A549 (cell line): ENCODE measurements around the gene PEPD.

ENCODE experiments used
- CHD2 ChIP-seq: fragments of 150-350 bp; IDR thresholded peaks from 2 replicates; pipeline ENCODE4 v1.6.1; 2014; ENCODE audit warnings: low read length; ENCODE audit not compliant: partially characterized antibody
- CHD4 ChIP-seq: fragments of 200-600 bp; sonication (generic); IDR thresholded peaks from 2 replicates; pipeline ENCODE4 v1.6.1; 2016; ENCODE audit warnings: antibody characterized with exemption, mild to moderate bottlenecking, borderline replicate concordance
- HDAC2 ChIP-seq: fragments of 200-600 bp; sonication (generic); IDR thresholded peaks from 2 replicates; pipeline ENCODE4 v1.6.1; 2016
- KDM5A ChIP-seq: fragments of 200-600 bp; sonication (generic); IDR thresholded peaks from 2 replicates; pipeline ENCODE4 v1.6.1; 2016; ENCODE audit warnings: antibody characterized with exemption, mild to moderate bottlenecking
- POLR2A ChIP-seq: IDR thresholded peaks from 2 replicates; pipeline ENCODE4 v1.6.1; 2012; ENCODE audit warnings: mild to moderate bottlenecking, low read length
- RCOR1 ChIP-seq: fragments of 150-350 bp; IDR thresholded peaks from 2 replicates; pipeline ENCODE4 v1.6.1; 2014; ENCODE audit warnings: antibody characterized with exemption, low read length, low read depth
- RFX5 ChIP-seq: fragments of 450-650 bp; IDR thresholded peaks from 2 replicates; pipeline ENCODE4 v1.7.1; 2014; ENCODE audit warnings: antibody characterized with exemption, mild to moderate bottlenecking, moderate library complexity
- RNF2 ChIP-seq: fragments of 200-600 bp; sonication (generic); IDR thresholded peaks from 2 replicates; pipeline ENCODE4 v1.6.1; 2016; ENCODE audit warnings: low read depth, mild to moderate bottlenecking, antibody characterized with exemption, moderate library complexity, borderline replicate concordance
- SMC3 ChIP-seq: fragments of >200 bp; sonication (Bioruptor Twin); formaldehyde crosslinking; IDR thresholded peaks from 3 replicates; pipeline ENCODE4 v1.6.1; 2018; ENCODE audit warnings: inconsistent platforms
- SREBF2 ChIP-seq: fragments of 450-650 bp; IDR thresholded peaks from 2 replicates; pipeline ENCODE4 v1.6.1; 2014; ENCODE audit warnings: mild to moderate bottlenecking, moderate library complexity
- TP53 ChIP-seq: fragments of 250-450 bp; sonication (Bioruptor Pico); IDR thresholded peaks from 2 replicates; pipeline ENCODE4 v1.5.0; 2021; ENCODE audit warnings: mild to moderate bottlenecking, moderate library complexity
- TF ChIP-seq, protein P1 (sequence below): fragments of 450-650 bp; IDR thresholded peaks from 2 replicates; pipeline ENCODE4 v1.6.1; 2014; ENCODE audit warnings: antibody characterized with exemption
- TF ChIP-seq, protein P2 (sequence below): fragments of >200 bp; sonication (Bioruptor Twin); formaldehyde crosslinking; IDR thresholded peaks from 3 replicates; pipeline ENCODE4 v1.5.1; 2016
- TF ChIP-seq, protein P3 (sequence below): IDR thresholded peaks from 2 replicates; pipeline ENCODE4 v1.6.1; 2012

DNA sequence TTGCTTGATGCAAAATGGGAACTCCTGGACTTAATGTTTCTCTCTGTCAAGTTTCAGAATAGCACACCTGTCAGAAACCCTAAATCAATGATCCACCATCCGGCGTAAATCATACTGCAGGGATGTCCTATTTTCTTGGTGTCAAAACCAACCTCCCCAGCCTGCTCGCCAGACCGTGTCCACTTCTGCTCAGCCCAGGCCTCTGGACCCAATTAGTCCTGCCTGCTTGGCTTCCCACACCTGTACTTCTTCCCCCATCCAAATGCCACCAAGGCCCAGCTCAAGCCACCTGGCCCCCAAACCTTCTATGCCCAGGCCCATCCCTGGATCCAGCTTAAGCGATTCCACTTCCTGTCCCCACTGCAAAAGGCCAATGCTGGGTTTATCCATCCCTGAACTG lies 25.1 kb upstream of the PEPD start:
- TF ChIP-seq RFX5: no peak
- no peak for TF ChIP-seq RCOR1
- no peak for TF ChIP-seq POLR2A
- no peak for TF ChIP-seq CHD4
- TF ChIP-seq, protein P1, sequence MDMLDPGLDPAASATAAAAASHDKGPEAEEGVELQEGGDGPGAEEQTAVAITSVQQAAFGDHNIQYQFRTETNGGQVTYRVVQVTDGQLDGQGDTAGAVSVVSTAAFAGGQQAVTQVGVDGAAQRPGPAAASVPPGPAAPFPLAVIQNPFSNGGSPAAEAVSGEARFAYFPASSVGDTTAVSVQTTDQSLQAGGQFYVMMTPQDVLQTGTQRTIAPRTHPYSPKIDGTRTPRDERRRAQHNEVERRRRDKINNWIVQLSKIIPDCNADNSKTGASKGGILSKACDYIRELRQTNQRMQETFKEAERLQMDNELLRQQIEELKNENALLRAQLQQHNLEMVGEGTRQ: no peak
- no peak for TF ChIP-seq TP53 (CRISPR knock-in tag)
- TF ChIP-seq, protein P2, sequence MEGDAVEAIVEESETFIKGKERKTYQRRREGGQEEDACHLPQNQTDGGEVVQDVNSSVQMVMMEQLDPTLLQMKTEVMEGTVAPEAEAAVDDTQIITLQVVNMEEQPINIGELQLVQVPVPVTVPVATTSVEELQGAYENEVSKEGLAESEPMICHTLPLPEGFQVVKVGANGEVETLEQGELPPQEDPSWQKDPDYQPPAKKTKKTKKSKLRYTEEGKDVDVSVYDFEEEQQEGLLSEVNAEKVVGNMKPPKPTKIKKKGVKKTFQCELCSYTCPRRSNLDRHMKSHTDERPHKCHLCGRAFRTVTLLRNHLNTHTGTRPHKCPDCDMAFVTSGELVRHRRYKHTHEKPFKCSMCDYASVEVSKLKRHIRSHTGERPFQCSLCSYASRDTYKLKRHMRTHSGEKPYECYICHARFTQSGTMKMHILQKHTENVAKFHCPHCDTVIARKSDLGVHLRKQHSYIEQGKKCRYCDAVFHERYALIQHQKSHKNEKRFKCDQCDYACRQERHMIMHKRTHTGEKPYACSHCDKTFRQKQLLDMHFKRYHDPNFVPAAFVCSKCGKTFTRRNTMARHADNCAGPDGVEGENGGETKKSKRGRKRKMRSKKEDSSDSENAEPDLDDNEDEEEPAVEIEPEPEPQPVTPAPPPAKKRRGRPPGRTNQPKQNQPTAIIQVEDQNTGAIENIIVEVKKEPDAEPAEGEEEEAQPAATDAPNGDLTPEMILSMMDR: no peak
- TF ChIP-seq, protein P3, sequence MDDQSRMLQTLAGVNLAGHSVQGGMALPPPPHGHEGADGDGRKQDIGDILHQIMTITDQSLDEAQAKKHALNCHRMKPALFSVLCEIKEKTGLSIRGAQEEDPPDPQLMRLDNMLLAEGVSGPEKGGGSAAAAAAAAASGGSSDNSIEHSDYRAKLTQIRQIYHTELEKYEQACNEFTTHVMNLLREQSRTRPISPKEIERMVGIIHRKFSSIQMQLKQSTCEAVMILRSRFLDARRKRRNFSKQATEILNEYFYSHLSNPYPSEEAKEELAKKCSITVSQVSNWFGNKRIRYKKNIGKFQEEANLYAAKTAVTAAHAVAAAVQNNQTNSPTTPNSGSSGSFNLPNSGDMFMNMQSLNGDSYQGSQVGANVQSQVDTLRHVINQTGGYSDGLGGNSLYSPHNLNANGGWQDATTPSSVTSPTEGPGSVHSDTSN: no peak
- TF ChIP-seq CHD2: no peak
- no peak for TF ChIP-seq RNF2
- TF ChIP-seq KDM5A: no peak
- TF ChIP-seq SMC3: no peak
- no peak for TF ChIP-seq SREBF2
- TF ChIP-seq HDAC2: no peak
